CD4-positive, alpha-beta memory T cell (primary cell): ENCODE measurements around the gene SLC6A6. TPM values are rescaled to one million over a fixed set of nuclear protein-coding genes. Genes with fewer than 3 reads are reported as not detected.
A peak's percentile ranks its signal among the peaks of the same experiment; 100 is the strongest.

Source experiments
- CTCF ChIA-PET: fragments of 350-600 bp; sonication (Branson Sonifier 250); formaldehyde crosslinking; loops from one replicate; lab custom pipeline; 2021; ENCODE audit warnings: inconsistent platforms; ENCODE audit not compliant: partially characterized antibody; lab: Charles Lee
- POLR2A ChIA-PET: fragments of 350-600 bp; sonication (Branson Sonifier 250); formaldehyde crosslinking; loops from one replicate; lab custom pipeline; 2021; ENCODE audit not compliant: partially characterized antibody; lab: Charles Lee
- DNase-seq, 5 donors: peaks; one replicate each; pipeline versions ENCODE4 v3.0.0 to v3.0.0-alpha.2; 2020 to 2022; ENCODE audit warnings: mixed read lengths in 1 of 5
- H3K27ac ChIP-seq: one replicate; pipeline ENCODE4 v1.7.0; 2013; ENCODE audit warnings: low read depth, low read length
- H3K27me3 ChIP-seq: 2 replicates; pipeline ENCODE4 v1.7.0; 2013; ENCODE audit warnings: mild to moderate bottlenecking, low read length, moderate library complexity; ENCODE audit not compliant: insufficient read depth
- H3K36me3 ChIP-seq: 2 replicates; pipeline ENCODE4 v1.7.0; 2013; ENCODE audit warnings: mild to moderate bottlenecking, low read length, moderate library complexity; ENCODE audit not compliant: insufficient read depth
- H3K4me1 ChIP-seq: 2 replicates; pipeline ENCODE4 v1.7.0; 2013; ENCODE audit warnings: mild to moderate bottlenecking, low read length, moderate library complexity; ENCODE audit not compliant: insufficient read depth
- H3K4me3 ChIP-seq, 2 donors: one replicate each; pipeline ENCODE4 v1.7.0; 2013; ENCODE audit warnings: low read length in 2 of 2, mild to moderate bottlenecking in 1 of 2
- H3K9me3 ChIP-seq, 2 donors: one replicate each; pipeline ENCODE4 v1.7.0; 2013; ENCODE audit warnings: low read length in 2 of 2, control low read depth in 1 of 2; ENCODE audit not compliant: control insufficient read depth in 1 of 2
- H3K27ac Mint-ChIP-seq, 7 donors: one replicate each; pipeline ENCODE4 v1.8.0; 2020 to 2021; ENCODE audit warnings: mixed read lengths in 7 of 7, mild to moderate bottlenecking in 6 of 7, inconsistent platforms in 3 of 7, moderate library complexity in 3 of 7
- H3K27me3 Mint-ChIP-seq, 2 donors: one replicate each; pipeline ENCODE4 v1.8.0; 2020 to 2021; ENCODE audit warnings: mixed read lengths in 2 of 2
- H3K36me3 Mint-ChIP-seq, 2 donors: one replicate each; pipeline ENCODE4 v1.8.0; 2020 to 2021; ENCODE audit warnings: mixed read lengths in 2 of 2, inconsistent platforms in 1 of 2, mild to moderate bottlenecking in 1 of 2
- H3K4me1 Mint-ChIP-seq, 4 donors: one replicate each; pipeline ENCODE4 v1.8.0; 2020 to 2021; ENCODE audit warnings: mixed read lengths in 4 of 4, mild to moderate bottlenecking in 1 of 4
- H3K4me3 Mint-ChIP-seq, 8 donors: one replicate each; pipeline ENCODE4 v1.8.0; 2020 to 2021; ENCODE audit warnings: mixed read lengths in 8 of 8, mild to moderate bottlenecking in 7 of 8, moderate library complexity in 6 of 8, inconsistent platforms in 3 of 8
- H3K9me3 Mint-ChIP-seq, 8 donors: one replicate each; pipeline ENCODE4 v1.8.0; 2020 to 2021; ENCODE audit warnings: mixed read lengths in 8 of 8, mild to moderate bottlenecking in 5 of 8, inconsistent platforms in 3 of 8, moderate library complexity in 1 of 8
- intact Hi-C: fragments of 100-400 bp; cut with micrococcal nuclease; formaldehyde crosslinking; loops from one replicate; pipeline ENCODE4 v1.15.1; 2023
- polyA plus RNA-seq, 2 donors: library from polyadenylated mRNA; unstranded; fragments of 300-500 nt; fragmentation: Illumina TruSeq; gene quantifications; one replicate each; pipeline ENCODE4 v1.2.3, GENCODE V29; 2021
- total RNA-seq, 2 experiments: library from RNA; stranded (reverse); gene quantifications; one replicate each; pipeline ENCODE4 v1.2.3, GENCODE V29; 2021

The SLC6A6 gene
- total and polyA plus RNA-seq, 4 experiments from 2014 or later: 3.8 to 51.8 (median 29.7) TPM

DNA sequence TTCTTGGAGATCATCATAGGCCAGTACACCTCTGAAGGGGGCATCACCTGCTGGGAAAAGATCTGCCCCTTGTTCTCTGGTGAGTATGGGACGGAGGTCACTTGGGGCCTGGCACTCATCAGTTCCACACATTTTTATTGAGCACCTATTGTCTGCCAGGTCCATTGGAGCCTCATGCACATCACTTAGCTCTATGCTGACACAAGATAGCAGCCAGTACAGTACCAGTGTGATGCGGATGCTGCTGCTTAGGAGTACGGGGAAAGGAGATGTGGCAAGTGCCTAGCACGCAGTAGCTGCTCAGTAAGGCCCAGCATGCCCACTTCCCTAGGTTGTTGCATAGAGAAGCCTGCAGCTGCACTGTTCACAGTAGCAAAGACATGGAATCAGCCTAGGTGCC lies 43.4 kb downstream of the SLC6A6 start:
- Histone ChIP-seq H3K9me3 (no peaks in the 10 kb centered on the region), H3K27me3 (no peaks in the 10 kb centered on the region), H3K4me3 (no peak overlapping the region), H3K36me3 (peaks cover 43% of the 10 kb centered on the region), H3K27ac (no peak overlapping the region), H3K4me1 (peaks cover 3% of the 10 kb centered on the region)
- H3K4me1 Mint-ChIP-seq: peaks cover 0 to 4% (median under 1%) of the 10 kb centered on the region in 4 donors
- H3K27me3 Mint-ChIP-seq: no peaks in the 10 kb centered on the region
- intact Hi-C loops: no loop called here
- CTCF ChIA-PET: interaction anchor here (0.8 kb wide), 1 partner anchor 23 kb away, joined by 3 read pairs; no protein-coding TSS in a partner anchor
- H3K4me3 Mint-ChIP-seq: no peak overlapping the region
- no peak for DNase-seq
- H3K36me3 Mint-ChIP-seq: peaks cover 42 to 56% of the 10 kb centered on the region in 2 donors
- H3K27ac Mint-ChIP-seq: no peak overlapping the region
- POLR2A ChIA-PET: interaction anchor here (1.7 kb wide), 1 partner anchor 14 kb away, joined by 5 read pairs; no protein-coding TSS in a partner anchor
- peaks cover 0 to 2% (median 0%) of the 10 kb centered on the region in 8 donors for H3K9me3 Mint-ChIP-seq

DNA sequence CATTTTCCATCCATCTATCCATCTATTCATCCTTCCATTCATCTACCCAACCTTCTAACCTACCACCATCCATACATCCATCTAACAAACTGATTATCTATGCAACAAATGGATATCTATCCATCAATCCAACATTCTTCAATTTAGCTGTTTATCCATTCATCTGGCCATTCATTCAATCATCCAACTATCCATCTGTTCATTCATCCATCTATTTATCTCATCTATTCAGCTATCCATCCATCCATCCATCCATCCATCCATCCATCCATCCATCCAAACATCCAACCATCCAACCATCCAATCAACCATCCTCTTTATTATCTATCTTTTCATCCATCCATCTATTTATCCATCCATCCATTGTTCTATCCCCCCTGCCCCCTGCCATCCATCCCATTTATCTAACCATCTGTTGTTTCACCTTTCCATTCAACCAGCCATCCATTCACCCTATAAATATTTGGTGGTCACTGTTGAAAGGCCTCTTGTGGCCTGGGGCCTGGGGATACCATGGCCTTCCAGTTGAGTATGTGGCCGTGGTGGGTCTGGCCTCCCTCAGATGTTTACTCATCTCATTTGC lies 44.7 kb downstream of the SLC6A6 start:
- Histone ChIP-seq H3K36me3 (peaks cover 53% of the 10 kb centered on the region), H3K27ac (no peak overlapping the region), H3K4me3 (no peak overlapping the region), H3K9me3 (no peaks in the 10 kb centered on the region), H3K27me3 (no peaks in the 10 kb centered on the region), H3K4me1 (no peaks in the 10 kb centered on the region)
- ChIA-PET POLR2A (interaction anchor here (1.2 to 1.7 kb wide), 2 partner anchors 15 to 44 kb away, joined by 3 to 5 read pairs; no protein-coding TSS in a partner anchor), CTCF (interaction anchor here (0.7 kb wide), 1 partner anchor 55 kb away, joined by 3 read pairs; no protein-coding TSS in a partner anchor)
- Mint-ChIP-seq H3K4me1 (peaks cover 0 to 7% (median 0%) of the 10 kb centered on the region in 4 donors), H3K27ac (peak overlapping the region in 2 of 7 donors; percentile 1 to 18), H3K36me3 (peaks cover 48 to 65% of the 10 kb centered on the region in 2 donors), H3K9me3 (peaks cover 0 to 2% (median 0%) of the 10 kb centered on the region in 8 donors), H3K4me3 (no peak overlapping the region), H3K27me3 (no peaks in the 10 kb centered on the region)
- DNase-seq: no peak
- intact Hi-C loops: no loop called here

DNA sequence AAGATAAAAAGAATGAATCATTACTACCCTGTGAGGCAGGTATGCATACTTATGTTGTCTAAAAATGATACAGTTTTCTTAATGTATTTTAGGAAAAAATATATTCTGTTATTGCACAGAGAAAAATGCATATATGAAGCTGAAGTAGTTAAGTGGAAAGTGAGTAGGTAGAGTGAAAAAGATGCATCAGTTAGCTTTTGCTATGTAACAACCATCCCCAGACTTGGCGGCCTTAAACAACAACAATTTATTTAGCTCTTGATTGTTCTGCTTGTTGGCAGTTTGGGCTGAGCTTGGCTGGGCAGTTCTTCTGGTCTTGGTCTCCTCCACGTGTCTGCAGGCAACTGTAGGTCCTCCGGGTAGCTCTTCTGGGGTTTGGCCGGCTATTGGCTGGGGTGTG lies 45.7 kb downstream of the SLC6A6 start:
- Histone ChIP-seq H3K4me1 (no peaks in the 10 kb centered on the region), H3K27ac (no peak overlapping the region), H3K4me3 (no peak overlapping the region), H3K9me3 (no peaks in the 10 kb centered on the region), H3K27me3 (no peaks in the 10 kb centered on the region), H3K36me3 (peaks cover 53% of the 10 kb centered on the region)
- intact Hi-C loops: no loop called here
- ChIA-PET POLR2A (interaction anchor here (1.2 kb wide), 1 partner anchor 45 kb away, joined by 3 read pairs; no protein-coding TSS in a partner anchor), CTCF (no interaction called here)
- Mint-ChIP-seq H3K9me3 (peaks cover 0 to 2% (median 0%) of the 10 kb centered on the region in 8 donors), H3K27ac (peak overlapping the region in 3 of 7 donors; percentile 15 to 38 (median 32)), H3K36me3 (peaks cover 48 to 70% of the 10 kb centered on the region in 2 donors), H3K27me3 (no peaks in the 10 kb centered on the region), H3K4me1 (peaks cover 0 to 7% (median 0%) of the 10 kb centered on the region in 4 donors), H3K4me3 (no peak overlapping the region)
- DNase-seq: no peak

DNA sequence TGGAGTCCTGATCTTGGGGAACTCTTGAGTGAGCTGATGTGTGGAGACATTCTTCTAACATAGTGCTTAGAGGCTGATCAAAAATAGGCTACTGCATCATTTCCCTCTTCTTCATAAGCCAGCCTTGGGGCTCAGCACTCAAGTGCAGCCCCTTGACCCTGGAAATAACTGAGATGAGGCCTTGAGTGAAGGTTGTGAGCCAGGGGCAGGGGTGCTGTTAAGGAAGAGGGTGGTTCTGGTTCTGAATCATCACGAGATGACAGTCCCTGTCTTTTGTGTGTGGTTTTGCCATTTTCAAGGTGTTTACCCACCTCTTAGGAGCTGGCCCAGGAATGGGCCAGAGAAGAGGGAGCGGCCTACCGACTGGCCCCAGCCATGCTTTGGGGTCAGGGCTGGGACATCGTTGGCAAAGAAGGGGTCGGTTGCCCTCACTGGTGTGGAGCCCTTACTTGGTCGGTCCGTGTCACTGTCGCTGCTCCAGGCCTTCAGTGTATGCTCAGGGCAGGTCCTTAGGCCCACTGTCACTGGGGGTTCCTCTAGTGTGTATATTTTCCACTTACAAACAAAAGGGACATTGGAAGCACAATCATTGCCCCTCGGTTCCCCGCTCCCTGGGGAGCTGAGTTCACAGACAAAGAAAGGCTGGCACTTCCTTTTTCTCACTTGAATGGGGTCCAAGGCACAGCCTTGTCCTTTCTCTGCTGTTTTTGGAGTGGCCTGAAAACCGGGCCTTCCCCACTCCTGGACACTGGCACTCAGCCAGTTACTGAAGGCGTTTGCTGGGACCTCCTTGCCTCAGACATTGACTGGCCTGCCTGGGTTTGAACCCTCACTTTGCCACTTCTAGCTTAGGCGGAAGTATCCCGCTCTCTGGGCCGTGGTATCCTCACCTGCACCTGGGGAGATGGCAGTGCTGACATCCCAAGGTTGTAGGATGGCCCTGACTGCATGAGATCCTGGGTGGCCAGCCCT lies 46.6 kb downstream of the SLC6A6 start:
- H3K4me1 Mint-ChIP-seq: peaks cover 0 to 7% (median 0%) of the 10 kb centered on the region in 4 donors
- H3K4me3 ChIP-seq: no peak overlapping the region
- ChIA-PET CTCF (interaction anchor here (1.1 to 2.3 kb wide), 2 partner anchors 19 to 552 kb away, joined by 4 to 9 read pairs; no protein-coding TSS in a partner anchor), POLR2A (interaction anchor here (1.4 kb wide), 1 partner anchor 10 kb away, joined by 4 read pairs; no protein-coding TSS in a partner anchor)
- H3K4me1 ChIP-seq: no peaks in the 10 kb centered on the region
- H3K36me3 Mint-ChIP-seq: peaks cover 51 to 75% of the 10 kb centered on the region in 2 donors
- no peaks in the 10 kb centered on the region for H3K27me3 Mint-ChIP-seq
- no peaks in the 10 kb centered on the region for H3K27me3 ChIP-seq
- H3K27ac Mint-ChIP-seq: peak overlapping the region in 3 of 7 donors; percentile 32 to 48 (median 38)
- H3K9me3 ChIP-seq: no peaks in the 10 kb centered on the region
- H3K9me3 Mint-ChIP-seq: peaks cover 0 to 2% (median 0%) of the 10 kb centered on the region in 8 donors
- H3K27ac ChIP-seq: no peak overlapping the region
- DNase-seq: no peak
- peaks cover 53% of the 10 kb centered on the region for H3K36me3 ChIP-seq
- intact Hi-C loops: no loop called here
- H3K4me3 Mint-ChIP-seq: no peak overlapping the region

DNA sequence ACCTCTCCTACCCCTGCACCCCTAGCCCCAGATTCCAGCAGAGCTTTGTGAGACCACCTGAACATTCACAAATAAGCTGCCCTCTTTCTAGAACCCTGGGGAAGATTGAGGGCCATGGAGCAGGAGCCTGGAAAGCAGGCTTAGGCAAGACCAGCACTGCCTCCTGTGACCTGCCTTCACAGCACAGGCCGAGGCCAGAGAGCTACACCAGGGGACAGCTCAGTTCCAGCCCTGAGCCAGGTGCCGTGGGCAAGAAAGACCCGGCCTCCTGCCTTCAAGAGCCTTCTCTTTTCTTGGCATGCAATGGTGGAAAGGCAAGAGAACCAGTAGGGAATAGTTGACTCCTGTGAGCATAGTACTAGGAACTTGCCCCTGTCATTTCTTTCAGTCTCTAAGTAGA lies 48.1 kb downstream of the SLC6A6 start:
- H3K4me3 ChIP-seq: no peak overlapping the region
- H3K9me3 ChIP-seq: no peaks in the 10 kb centered on the region
- no peaks in the 10 kb centered on the region for H3K27me3 Mint-ChIP-seq
- CTCF ChIA-PET: interaction anchor here (1.1 to 2.3 kb wide), 5 partner anchors 11 to 554 kb away, joined by 3 to 9 read pairs (median 4); partner anchors contain the start of gene SLC6A6
- POLR2A ChIA-PET: no interaction called here
- H3K9me3 Mint-ChIP-seq: peaks cover 0 to 2% (median 0%) of the 10 kb centered on the region in 8 donors
- peaks cover 44 to 82% of the 10 kb centered on the region in 2 donors for H3K36me3 Mint-ChIP-seq
- H3K36me3 ChIP-seq: peaks cover 61% of the 10 kb centered on the region
- intact Hi-C loops: no loop called here
- peaks cover 0 to 7% (median 0%) of the 10 kb centered on the region in 4 donors for H3K4me1 Mint-ChIP-seq
- H3K4me1 ChIP-seq: no peaks in the 10 kb centered on the region
- H3K27ac Mint-ChIP-seq: peak overlapping the region in 4 of 7 donors; percentile 8 to 42 (median 24)
- no peak for DNase-seq
- H3K27ac ChIP-seq: no peak overlapping the region
- no peak overlapping the region for H3K4me3 Mint-ChIP-seq
- H3K27me3 ChIP-seq: no peaks in the 10 kb centered on the region

DNA sequence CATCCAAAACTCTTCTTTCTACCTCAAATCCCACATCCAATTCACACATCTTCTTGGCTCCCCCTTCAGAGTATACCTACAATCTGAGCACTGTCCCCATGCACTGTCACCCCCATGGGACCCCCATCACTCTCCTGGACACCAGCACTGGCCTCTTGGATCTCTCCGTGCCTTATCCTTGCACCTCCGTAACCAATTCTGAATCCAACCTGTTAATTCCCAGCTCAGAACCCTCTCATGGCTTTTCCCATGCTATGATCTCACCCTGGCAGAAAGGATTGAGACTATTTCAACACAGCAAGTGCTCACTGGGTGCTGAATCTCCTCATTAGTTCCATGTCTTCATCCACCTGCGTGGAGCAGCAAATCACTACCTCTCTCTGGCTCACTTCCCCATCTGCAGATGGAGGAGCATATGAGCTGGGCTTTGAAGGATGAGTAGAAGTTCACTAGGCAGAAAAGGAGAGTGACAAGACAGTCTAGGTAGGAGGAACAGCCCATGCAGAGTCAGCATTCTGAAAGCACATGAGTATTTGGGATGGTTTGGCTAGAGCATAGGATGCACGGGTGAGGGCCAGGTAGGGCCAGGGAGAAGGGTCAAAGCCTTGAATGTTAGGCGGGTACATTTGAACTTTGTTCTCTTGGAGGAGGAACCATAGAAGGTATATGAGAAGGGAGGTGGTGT lies 48.7 kb downstream of the SLC6A6 start:
- Mint-ChIP-seq H3K9me3 (peaks cover 0 to 2% (median 0%) of the 10 kb centered on the region in 8 donors), H3K36me3 (peaks cover 38 to 79% of the 10 kb centered on the region in 2 donors), H3K4me3 (no peak overlapping the region), H3K27me3 (no peaks in the 10 kb centered on the region), H3K4me1 (peaks cover 0 to 7% (median 0%) of the 10 kb centered on the region in 4 donors), H3K27ac (peak overlapping the region in 5 of 7 donors; percentile 8 to 74 (median 41))
- peaks cover 56% of the 10 kb centered on the region for H3K36me3 ChIP-seq
- ChIA-PET POLR2A (interaction anchor here (0.8 kb wide), 1 partner anchor 19 kb away, joined by 3 read pairs; no protein-coding TSS in a partner anchor), CTCF (interaction anchor here (1.1 to 2.3 kb wide), 4 partner anchors 10 to 49 kb away, joined by 3 to 9 read pairs (median 4); partner anchors contain the start of gene SLC6A6)
- H3K4me3 ChIP-seq: no peak overlapping the region
- H3K4me1 ChIP-seq: no peaks in the 10 kb centered on the region
- intact Hi-C loops: no loop called here
- H3K27ac ChIP-seq: no peak overlapping the region
- H3K27me3 ChIP-seq: no peaks in the 10 kb centered on the region
- no peak for DNase-seq
- no peaks in the 10 kb centered on the region for H3K9me3 ChIP-seq
